Activated T-helper 1 cell treated with anti-CD3 and anti-CD28 coated beads, Interleukin-12 subunit alpha, Interleukin-12 subunit beta, Interleukin-2, Interleukin-4 antibody, amounts not matched to agents 30 ng/mL and 10 ng/mL and 1 ng/mL, durations not matched to agents 14 hours and 24 hours and 36 hours (primary cell): ENCODE results near the gene C4orf33. TPM values are rescaled to one million over a fixed set of nuclear protein-coding genes. Genes with fewer than 3 reads are reported as not detected.
"Not testable (repeated sequence)": the region's sequence is repeated elsewhere in the genome, so short reads cannot be mapped to it uniquely, and the experiment has no call there.

Experiments
- DNase-seq: peaks from one replicate; pipeline ENCODE4 v3.0.0; 2021; ENCODE audit warnings: low spot score
- H3K27ac Mint-ChIP-seq: one replicate; pipeline ENCODE4 v1.8.0; 2021; ENCODE audit warnings: mild to moderate bottlenecking, mixed read lengths
- H3K27me3 Mint-ChIP-seq: one replicate; pipeline ENCODE4 v1.8.0; 2022; ENCODE audit warnings: mild to moderate bottlenecking, moderate library complexity, mixed read lengths; ENCODE audit not compliant: insufficient read depth
- H3K36me3 Mint-ChIP-seq: one replicate; pipeline ENCODE4 v1.8.0; 2021; ENCODE audit warnings: low read depth, mixed read lengths
- H3K4me1 Mint-ChIP-seq: one replicate; pipeline ENCODE4 v1.8.0; 2021; ENCODE audit warnings: low read depth, mixed read lengths
- H3K4me3 Mint-ChIP-seq: one replicate; pipeline ENCODE4 v1.8.0; 2021; ENCODE audit warnings: mild to moderate bottlenecking, moderate library complexity, mixed read lengths
- H3K9me3 Mint-ChIP-seq: one replicate; pipeline ENCODE4 v1.8.0; 2021; ENCODE audit warnings: mixed read lengths
- intact Hi-C: fragments of 100-400 bp; cut with micrococcal nuclease; formaldehyde crosslinking; loops from one replicate; pipeline ENCODE4 v1.15.1; 2024
- total RNA-seq: library from RNA; stranded (reverse); gene quantifications from 2 replicates; pipeline ENCODE4 v1.2.3, GENCODE V29; 2022

Gene C4orf33
- total RNA-seq, 1 donor from 2014 or later, result 7.2 TPM

DNA sequence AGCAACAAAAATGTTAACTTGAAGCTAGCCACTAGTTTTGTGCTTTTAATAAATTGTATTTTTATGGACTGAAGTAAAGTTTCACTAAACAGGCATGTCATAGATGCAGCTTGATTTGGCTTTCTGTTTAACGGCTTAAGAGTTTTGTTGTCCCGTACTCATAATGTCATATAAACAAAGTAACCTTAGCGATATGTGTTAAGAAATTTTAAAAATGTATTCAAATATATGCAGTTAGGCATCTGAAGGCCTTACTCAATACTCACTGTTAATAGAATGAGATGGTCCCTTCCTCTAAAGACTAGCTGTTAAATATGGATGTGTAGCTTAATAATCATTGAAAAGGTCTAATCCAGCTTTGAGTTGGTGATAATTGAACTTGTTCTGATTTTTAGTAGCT, 1.6 kb upstream of the C4orf33 start:
- DNase-seq, result no peak
- intact Hi-C loops, result loop anchor here (10.0 kb wide), 1 partner anchor 1310 kb away; the partner anchor contains the start of gene HSPA4L
- Mint-ChIP-seq H3K27ac (peak overlapping the region; percentile 42), H3K36me3 (peaks cover 4% of the 10 kb centered on the region), H3K4me3 (peak overlapping the region; percentile 66), H3K4me1 (peaks cover 51% of the 10 kb centered on the region), H3K27me3 (no peaks in the 10 kb centered on the region), H3K9me3 (no peaks in the 10 kb centered on the region)

DNA sequence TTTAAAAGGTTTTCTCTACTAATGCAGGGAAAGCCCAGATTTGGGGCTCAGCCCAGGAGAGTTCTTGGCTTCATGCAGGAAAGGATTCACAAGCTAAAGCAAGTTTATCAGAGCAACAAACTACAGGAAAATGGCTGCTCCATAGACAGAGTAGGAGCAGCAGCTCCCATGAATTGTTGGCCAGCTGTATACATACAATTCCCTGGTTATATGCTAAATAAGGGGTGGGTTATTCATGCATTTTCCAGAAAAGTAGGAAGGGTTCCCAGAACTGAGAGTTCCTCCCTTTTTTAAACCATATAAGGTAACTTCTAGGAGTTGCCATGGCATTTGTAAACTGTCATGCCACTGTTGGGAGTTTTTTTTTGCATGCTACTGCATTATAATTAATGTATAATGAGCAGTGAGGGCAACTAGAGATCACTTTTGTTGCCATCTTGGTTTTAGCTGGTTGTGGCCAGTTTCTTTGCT, 2.6 kb downstream of the C4orf33 start:
- H3K4me3 Mint-ChIP-seq, result no peak overlapping the region
- H3K27me3 Mint-ChIP-seq, result no peaks in the 10 kb centered on the region
- H3K9me3 Mint-ChIP-seq, result no peaks in the 10 kb centered on the region
- intact Hi-C loops, result loop anchor here (10.0 kb wide), 1 partner anchor 1314 kb away; the partner anchor contains the start of gene HSPA4L
- peaks cover 10% of the 10 kb centered on the region for H3K36me3 Mint-ChIP-seq
- no peak overlapping the region for H3K27ac Mint-ChIP-seq
- H3K4me1 Mint-ChIP-seq, result peaks cover 44% of the 10 kb centered on the region
- no peak for DNase-seq

DNA sequence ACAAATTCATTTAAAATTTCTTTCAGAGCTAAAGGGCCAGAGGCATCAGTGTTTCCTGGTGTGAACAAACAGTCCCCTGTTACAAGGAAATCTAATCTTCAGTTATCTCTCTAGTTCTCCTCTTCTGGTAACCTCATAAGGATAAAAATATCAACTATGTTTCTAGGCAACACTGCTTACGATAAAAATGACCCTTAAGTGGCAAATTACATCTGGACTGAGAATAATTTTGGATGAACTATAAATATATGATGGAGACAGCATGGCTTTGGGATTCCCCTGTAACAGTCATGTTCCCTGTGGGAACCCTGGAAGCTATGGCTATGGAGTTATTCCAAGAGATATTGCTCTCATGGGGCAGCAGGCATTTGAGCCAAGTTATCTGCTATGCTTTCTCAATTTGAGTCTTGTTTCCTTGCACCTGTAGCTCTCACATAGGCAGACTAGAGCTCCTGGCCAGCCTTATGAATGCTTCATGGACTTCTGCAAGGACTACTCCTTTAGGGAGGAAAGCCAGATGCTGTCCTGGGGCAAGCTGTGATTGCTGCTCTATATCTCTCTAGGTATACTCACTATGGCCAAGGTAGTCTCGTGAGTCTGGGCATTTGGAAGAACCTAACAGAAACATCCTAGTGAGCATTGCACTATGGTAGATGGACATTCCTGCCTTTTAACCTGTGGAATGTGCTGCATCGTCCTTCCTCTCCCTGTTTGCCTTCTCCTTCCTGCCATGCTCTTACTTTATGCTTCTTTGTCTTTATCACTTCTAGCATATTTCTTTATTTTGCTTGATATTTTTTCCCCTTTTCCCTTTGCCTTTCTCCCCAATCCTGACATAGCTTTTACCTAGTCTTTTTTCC, 14.2 kb downstream of the C4orf33 start:
- H3K36me3 Mint-ChIP-seq, result peaks cover 6% of the 10 kb centered on the region
- no peak for DNase-seq
- no peaks in the 10 kb centered on the region for H3K4me1 Mint-ChIP-seq
- intact Hi-C loops, result no loop called here
- no peak overlapping the region for H3K27ac Mint-ChIP-seq
- no peaks in the 10 kb centered on the region for H3K9me3 Mint-ChIP-seq
- H3K27me3 Mint-ChIP-seq, result no peaks in the 10 kb centered on the region
- H3K4me3 Mint-ChIP-seq, result no peak overlapping the region

DNA sequence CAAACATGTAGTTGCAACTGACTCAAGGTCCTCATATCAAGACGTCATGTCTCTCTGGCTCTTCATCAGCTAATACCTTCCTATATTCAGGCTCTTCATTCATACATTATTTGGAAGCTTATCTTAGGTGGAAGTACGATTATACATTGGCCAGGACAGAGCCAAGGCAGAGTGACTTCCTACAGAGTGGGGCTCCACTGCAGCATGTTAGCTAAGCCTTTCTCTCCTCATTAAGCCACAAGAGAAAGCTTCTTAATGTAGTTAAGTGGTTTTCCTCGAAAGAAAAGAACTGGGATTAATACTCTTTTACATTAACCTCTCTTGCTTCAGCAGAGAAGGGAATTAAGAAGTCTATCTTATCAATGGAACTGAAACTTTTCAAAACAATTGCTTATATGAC, 15.0 kb downstream of the C4orf33 start:
- Mint-ChIP-seq H3K27ac (no peak overlapping the region), H3K36me3 (peaks cover 6% of the 10 kb centered on the region), H3K9me3 (no peaks in the 10 kb centered on the region), H3K27me3 (no peaks in the 10 kb centered on the region), H3K4me1 (no peaks in the 10 kb centered on the region), H3K4me3 (no peak overlapping the region)
- DNase-seq, result no peak
- intact Hi-C loops, result no loop called here

DNA sequence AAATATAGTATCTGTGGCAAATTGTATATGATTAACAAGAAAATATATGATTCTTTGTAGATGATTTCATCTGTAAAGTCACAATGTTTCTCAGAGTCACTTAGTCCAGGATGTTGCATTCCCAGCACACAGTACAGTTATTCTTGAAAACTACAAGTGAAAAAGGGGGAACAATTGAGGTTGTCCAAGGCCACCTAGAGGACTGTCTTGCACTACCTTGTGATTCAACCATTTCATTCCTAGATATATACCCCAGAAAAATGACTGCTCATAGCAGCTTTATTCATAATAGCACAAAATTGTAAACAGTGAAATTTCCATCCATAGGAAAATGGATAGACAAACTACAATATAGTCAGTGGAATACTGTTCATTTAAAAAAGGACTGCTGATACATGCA, 16.0 kb downstream of the C4orf33 start:
- H3K36me3 Mint-ChIP-seq, result peaks cover 6% of the 10 kb centered on the region
- H3K4me3 Mint-ChIP-seq, result no peak overlapping the region
- H3K9me3 Mint-ChIP-seq, result no peaks in the 10 kb centered on the region
- no peak for DNase-seq
- no peak overlapping the region for H3K27ac Mint-ChIP-seq
- H3K27me3 Mint-ChIP-seq, result no peaks in the 10 kb centered on the region
- no peaks in the 10 kb centered on the region for H3K4me1 Mint-ChIP-seq
- intact Hi-C loops, result no loop called here

DNA sequence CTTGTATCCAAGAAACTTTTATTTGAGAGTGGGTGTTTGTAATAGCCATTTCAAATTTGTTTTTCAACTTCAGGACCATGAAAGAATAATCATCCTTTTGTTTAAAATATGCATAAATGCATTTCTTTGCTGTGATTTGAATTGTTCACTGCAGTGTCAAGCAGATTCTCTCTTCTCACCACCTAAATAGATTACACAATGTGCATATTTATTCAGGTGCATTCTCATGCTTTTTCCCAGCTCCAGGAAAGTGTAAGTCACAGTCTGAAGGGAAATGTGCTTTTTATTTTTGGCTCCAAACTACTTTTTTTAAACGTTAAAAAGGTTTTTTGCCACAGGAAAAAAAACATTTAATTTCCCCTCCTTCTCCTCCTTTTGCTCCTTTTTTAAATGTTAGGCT, 17.5 kb downstream of the C4orf33 start:
- intact Hi-C loops, result no loop called here
- no peak for DNase-seq
- Mint-ChIP-seq H3K9me3 (no peaks in the 10 kb centered on the region), H3K36me3 (peaks cover 6% of the 10 kb centered on the region), H3K27me3 (no peaks in the 10 kb centered on the region), H3K4me3 (no peak overlapping the region), H3K27ac (no peak overlapping the region), H3K4me1 (no peaks in the 10 kb centered on the region)

DNA sequence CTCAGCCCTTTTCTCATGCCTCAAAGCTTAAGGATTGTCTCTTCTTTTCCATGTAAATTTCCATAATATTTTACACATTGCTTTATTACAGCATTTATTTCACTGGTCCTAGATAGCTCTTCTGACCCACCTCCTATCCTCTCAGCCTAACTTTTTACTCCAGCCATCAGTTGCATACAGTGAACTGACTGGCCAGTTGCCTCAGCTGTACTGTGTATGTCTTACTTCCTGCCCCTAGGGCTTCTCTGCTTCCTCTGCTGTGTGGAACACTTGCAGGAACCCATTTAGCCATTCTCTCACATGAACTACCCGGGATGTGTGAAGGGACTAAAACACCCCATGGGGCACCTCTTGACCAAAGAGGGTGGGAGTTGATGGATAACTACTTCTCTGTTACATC, 18.0 kb downstream of the C4orf33 start:
- Mint-ChIP-seq H3K27ac (no peak overlapping the region), H3K4me3 (no peak overlapping the region), H3K36me3 (peaks cover 6% of the 10 kb centered on the region), H3K27me3 (no peaks in the 10 kb centered on the region), H3K9me3 (no peaks in the 10 kb centered on the region), H3K4me1 (no peaks in the 10 kb centered on the region)
- no peak for DNase-seq
- intact Hi-C loops, result no loop called here

DNA sequence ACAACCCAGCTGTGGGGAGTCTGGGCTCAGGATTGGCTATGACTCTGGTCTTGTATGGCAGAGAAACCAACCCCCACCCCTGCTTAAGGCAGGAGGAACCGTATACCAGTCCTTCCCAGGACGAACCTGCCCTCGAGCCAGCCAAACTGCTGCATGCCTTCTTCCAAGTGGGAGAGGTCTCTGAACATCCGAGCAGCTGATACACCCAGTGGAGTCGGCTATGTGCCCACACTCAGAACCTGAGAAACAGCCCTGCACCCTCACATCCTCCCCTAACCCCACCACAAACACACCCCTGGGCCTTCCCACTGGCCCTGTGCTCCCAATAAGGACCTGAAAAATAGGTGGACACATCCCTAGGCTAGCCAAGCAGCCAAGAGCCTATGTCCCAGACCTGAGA, 21.8 kb downstream of the C4orf33 start:
- Mint-ChIP-seq H3K9me3 (no peaks in the 10 kb centered on the region), H3K27ac (no peak overlapping the region), H3K27me3 (no peaks in the 10 kb centered on the region), H3K4me1 (no peaks in the 10 kb centered on the region), H3K4me3 (no peak overlapping the region), H3K36me3 (no peaks in the 10 kb centered on the region)
- no peak for DNase-seq
- intact Hi-C loops, result no loop called here

DNA sequence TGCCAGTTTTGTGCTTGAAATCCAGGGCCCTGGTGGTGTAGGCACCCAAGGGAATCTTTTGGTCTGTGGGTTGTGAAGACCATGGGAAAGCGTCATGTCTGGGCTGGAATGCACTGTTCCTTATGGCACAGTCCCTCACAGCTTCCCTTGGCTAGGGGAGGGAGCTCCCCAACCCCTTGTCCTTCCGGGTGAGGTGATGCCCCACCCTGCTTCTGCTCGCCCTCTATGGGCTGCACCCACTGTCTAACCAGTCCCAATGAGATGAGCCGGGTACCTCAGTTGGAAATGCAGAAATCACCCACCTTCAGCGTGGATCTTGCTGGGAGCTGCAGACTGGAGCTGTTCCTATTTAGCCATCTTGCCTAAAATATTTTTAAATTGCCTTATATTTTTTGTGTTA, 30.7 kb downstream of the C4orf33 start:
- H3K27me3 Mint-ChIP-seq, H3K4me1 Mint-ChIP-seq, H3K27ac Mint-ChIP-seq, H3K36me3 Mint-ChIP-seq, H3K9me3 Mint-ChIP-seq, H3K4me3 Mint-ChIP-seq, intact Hi-C loops, DNase-seq: not testable (repeated sequence)

DNA sequence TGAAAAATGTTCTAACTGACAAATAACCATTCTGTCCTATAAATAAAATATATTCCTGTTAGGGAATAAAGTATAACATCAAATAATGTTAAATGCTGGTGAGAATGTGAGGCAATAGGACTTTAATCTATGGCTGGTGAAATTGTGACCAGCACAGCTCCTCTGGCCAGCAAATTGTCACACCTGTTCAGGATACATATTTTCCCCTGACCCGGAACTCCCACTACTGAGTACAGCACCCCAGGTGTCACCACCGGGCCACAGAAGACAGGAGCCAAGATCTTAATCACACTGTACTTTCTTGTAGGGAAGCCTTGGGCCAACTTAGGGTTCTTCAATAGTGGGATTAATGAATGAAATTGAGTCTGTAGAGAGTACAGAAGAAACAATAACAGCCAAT, 33.2 kb downstream of the C4orf33 start:
- no peaks in the 10 kb centered on the region for H3K27me3 Mint-ChIP-seq
- H3K36me3 Mint-ChIP-seq, result no peaks in the 10 kb centered on the region
- H3K9me3 Mint-ChIP-seq, result peaks cover 3% of the 10 kb centered on the region
- no peak overlapping the region for H3K27ac Mint-ChIP-seq
- intact Hi-C loops, result no loop called here
- no peak overlapping the region for H3K4me3 Mint-ChIP-seq
- DNase-seq, result no peak
- H3K4me1 Mint-ChIP-seq, result no peaks in the 10 kb centered on the region

DNA sequence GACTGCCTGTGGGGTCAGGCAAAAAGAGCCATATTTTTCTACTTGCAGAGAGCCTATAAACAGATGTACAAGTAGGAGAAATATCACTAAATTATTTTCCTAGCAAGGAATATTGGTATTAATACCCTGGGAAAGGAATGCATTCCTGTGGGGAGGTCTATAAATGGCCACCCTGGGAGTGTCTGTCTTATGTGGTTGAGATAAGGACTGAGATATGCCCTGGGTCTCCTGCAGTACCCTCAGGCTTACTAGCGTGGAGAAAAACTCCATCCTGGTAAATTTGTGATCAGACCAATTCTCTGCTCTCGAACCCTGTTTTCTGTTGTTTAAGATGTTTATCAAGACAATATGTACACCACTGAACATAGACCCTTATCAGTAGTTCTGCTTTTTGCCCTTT, 35.4 kb downstream of the C4orf33 start:
- no peak for DNase-seq
- H3K27ac Mint-ChIP-seq, result no peak overlapping the region
- no peaks in the 10 kb centered on the region for H3K36me3 Mint-ChIP-seq
- H3K4me1 Mint-ChIP-seq, result no peaks in the 10 kb centered on the region
- H3K9me3 Mint-ChIP-seq, result no peaks in the 10 kb centered on the region
- intact Hi-C loops, result no loop called here
- no peak overlapping the region for H3K4me3 Mint-ChIP-seq
- no peaks in the 10 kb centered on the region for H3K27me3 Mint-ChIP-seq

DNA sequence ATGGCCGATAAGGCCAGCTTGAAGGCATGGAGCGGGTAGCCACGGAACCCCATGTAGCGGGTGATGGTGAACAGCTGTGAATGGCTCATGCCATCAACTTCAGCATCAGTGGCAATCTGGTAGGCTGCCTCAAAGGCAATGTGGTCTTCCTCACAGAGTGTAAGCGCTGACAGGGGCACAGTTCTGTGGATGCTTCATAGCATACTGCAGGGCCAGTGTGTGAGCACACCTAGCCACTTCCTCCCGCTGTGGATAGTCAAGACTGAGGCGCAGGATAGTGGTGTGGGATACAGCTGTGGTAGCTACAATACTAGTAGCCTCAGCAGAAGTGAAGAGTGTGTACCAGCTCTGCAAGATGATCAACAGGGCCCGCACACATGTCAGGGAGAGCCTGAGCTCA, 40.5 kb downstream of the C4orf33 start:
- DNase-seq, result no peak
- H3K27me3 Mint-ChIP-seq, result peaks cover 2% of the 10 kb centered on the region
- no peaks in the 10 kb centered on the region for H3K4me1 Mint-ChIP-seq
- no peaks in the 10 kb centered on the region for H3K9me3 Mint-ChIP-seq
- H3K4me3 Mint-ChIP-seq, result no peak overlapping the region
- H3K36me3 Mint-ChIP-seq, result no peaks in the 10 kb centered on the region
- intact Hi-C loops, result no loop called here
- H3K27ac Mint-ChIP-seq, result no peak overlapping the region

DNA sequence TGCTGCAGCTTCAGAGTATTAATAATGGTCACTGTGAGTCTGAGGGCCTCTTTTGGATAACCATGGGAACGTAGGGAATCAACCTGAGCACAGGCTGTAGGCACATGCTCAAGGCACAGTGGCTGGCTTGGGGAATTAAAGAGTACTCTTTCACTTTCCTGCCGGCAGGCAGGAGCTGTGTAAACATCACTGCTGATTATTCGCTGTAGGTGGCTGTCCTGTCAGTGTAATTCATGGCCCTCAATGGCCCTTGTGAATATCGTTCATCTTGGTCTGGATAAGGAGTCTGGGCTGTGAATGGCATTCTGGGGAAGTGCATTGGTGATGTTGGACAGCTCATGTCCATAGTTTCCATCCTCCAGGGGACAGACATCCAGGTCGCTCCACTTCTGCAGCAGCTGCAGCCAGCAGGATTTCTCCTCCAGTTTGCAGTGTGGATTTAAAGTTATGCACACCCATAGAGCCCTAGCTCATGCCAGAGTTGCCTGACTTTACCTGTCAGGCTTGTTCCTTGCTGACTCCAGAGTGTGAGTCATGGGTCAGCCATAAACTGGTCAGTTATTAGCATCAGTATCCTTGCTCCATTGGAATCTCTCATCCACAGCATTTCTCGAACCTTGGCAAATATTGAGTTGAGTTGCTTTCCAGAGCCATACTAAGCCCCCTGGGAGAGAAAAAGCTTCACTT, 43.0 kb downstream of the C4orf33 start:
- DNase-seq, result no peak
- Mint-ChIP-seq H3K9me3 (no peaks in the 10 kb centered on the region), H3K4me1 (no peaks in the 10 kb centered on the region), H3K27me3 (peaks cover 2% of the 10 kb centered on the region), H3K36me3 (no peaks in the 10 kb centered on the region), H3K27ac (no peak overlapping the region), H3K4me3 (no peak overlapping the region)
- intact Hi-C loops, result no loop called here
